Caco-2 (cell line): ENCODE results near the gene PARP4. TPM values are rescaled to one million over a fixed set of nuclear protein-coding genes. Genes with fewer than 3 reads are reported as not detected.
"Not testable (repeated sequence)": the region's sequence is repeated elsewhere in the genome, so short reads cannot be mapped to it uniquely, and the experiment has no call there.

ENCODE experiments used
- BruUV-seq: library from RNA; stranded (reverse); fragments of 400-500 nt; replicated peaks from 2 replicates; lab custom pipeline; 2021; lab: Mats Ljungman, UMichigan
- CTCF ChIA-PET: fragments of 300-600 bp; sonication (Branson Sonifier 250); formaldehyde crosslinking; loops from one replicate; lab custom pipeline; 2022; ENCODE audit warnings: antibody characterized with exemption; lab: Charles Lee
- POLR2A ChIA-PET: fragments of 300-600 bp; sonication (Branson Sonifier 250); formaldehyde crosslinking; loops from one replicate; lab custom pipeline; 2022; ENCODE audit warnings: antibody characterized with exemption; lab: Charles Lee
- DNase-seq, 2 experiments: peaks; one replicate each; pipeline versions ENCODE4 v3.0.0 to v3.0.0-alpha.2; 2020 to 2022
- H3K27me3 ChIP-seq: replicated peaks from 2 replicates; pipeline ENCODE4 v1.6.0; 2011; ENCODE audit warnings: low read length; ENCODE audit not compliant: control insufficient read depth, insufficient read depth
- H3K36me3 ChIP-seq: 2 replicates; pipeline ENCODE4 v1.5.1; 2011; ENCODE audit warnings: low read length; ENCODE audit not compliant: control insufficient read depth, insufficient read depth
- H3K4me1 ChIP-seq: fragments of 250-450 bp; sonication (Bioruptor Pico); 2 replicates; pipeline ENCODE4 v1.5.1; 2020; ENCODE audit warnings: mild to moderate bottlenecking
- H3K4me3 ChIP-seq: 2 replicates; pipeline ENCODE4 v1.5.1; 2011; ENCODE audit warnings: low read depth, mild to moderate bottlenecking, control low read depth, low read length
- H3K9me3 ChIP-seq: fragments of 250-450 bp; sonication (Bioruptor Pico); 2 replicates; pipeline ENCODE4 v1.5.1; 2020; ENCODE audit warnings: mild to moderate bottlenecking, moderate library complexity
- H3K27ac Mint-ChIP-seq: one replicate; pipeline ENCODE4 v1.8.0; 2022; ENCODE audit warnings: mixed read lengths; ENCODE audit not compliant: unreplicated experiment
- H3K27me3 Mint-ChIP-seq: one replicate; pipeline ENCODE4 v1.8.0; 2022; ENCODE audit warnings: mixed read lengths; ENCODE audit not compliant: insufficient read depth, unreplicated experiment
- H3K36me3 Mint-ChIP-seq: one replicate; pipeline ENCODE4 v1.8.0; 2022; ENCODE audit warnings: mild to moderate bottlenecking, mixed read lengths; ENCODE audit not compliant: insufficient read depth, unreplicated experiment
- H3K4me1 Mint-ChIP-seq: one replicate; pipeline ENCODE4 v1.8.0; 2022; ENCODE audit warnings: low read depth, mixed read lengths; ENCODE audit not compliant: unreplicated experiment
- H3K4me3 Mint-ChIP-seq: one replicate; pipeline ENCODE4 v1.8.0; 2022; ENCODE audit warnings: mild to moderate bottlenecking, moderate library complexity, mixed read lengths; ENCODE audit not compliant: unreplicated experiment
- H3K9me3 Mint-ChIP-seq: one replicate; pipeline ENCODE4 v1.8.0; 2022; ENCODE audit warnings: mixed read lengths; ENCODE audit not compliant: unreplicated experiment
- CTCF ChIP-seq, 2 experiments: fragments of 200-600 bp in 1 of 2; IDR thresholded peaks; 1 replicate in 1 of 2; 2 replicates in 1 of 2; pipeline versions ENCODE4 v1.5.1 to v1.8.0; 2011 to 2022; ENCODE audit warnings: antibody characterized with exemption in 1 of 2, control low read depth in 1 of 2, inconsistent platforms in 1 of 2, low read depth in 1 of 2, low read length in 1 of 2, mild to moderate bottlenecking in 1 of 2, moderate library complexity in 1 of 2; ENCODE audit not compliant: insufficient read depth in 1 of 2, severe bottlenecking in 1 of 2, unreplicated experiment in 1 of 2
- intact Hi-C: fragments of 100-400 bp; cut with micrococcal nuclease; formaldehyde crosslinking; loops from one replicate; pipeline ENCODE4 v1.10.0; 2022; ENCODE audit not compliant: unreplicated experiment
- total RNA-seq: library from RNA; stranded (reverse); gene quantifications from 2 replicates; pipeline ENCODE4 v1.2.3, GENCODE V29; 2022

The PARP4 gene
- total RNA-seq, 1 experiment from 2014 or later: 29.7 TPM

GRCh38 chr13:24557081-24557480, 44.5 kb upstream of the PARP4 start:
- Mint-ChIP-seq H3K4me1 (no peaks in the 10 kb centered on the region), H3K27ac (no peak overlapping the region), H3K27me3 (peaks cover 21% of the 10 kb centered on the region), H3K9me3 (no peaks in the 10 kb centered on the region), H3K36me3 (no peaks in the 10 kb centered on the region), H3K4me3 (no peak overlapping the region)
- ChIA-PET POLR2A (no interaction called here), CTCF (no interaction called here)
- no peaks in the 10 kb centered on the region for H3K4me1 ChIP-seq
- intact Hi-C loops: loop anchor here (10.0 kb wide), 1 partner anchor 232 kb away; no protein-coding TSS in a partner anchor
- TF ChIP-seq CTCF (IDR thresholded peaks at IDR 0.05; ENCODE audit: insufficient read depth in 1 of 2, low read depth in 1 of 2, low read length in 1 of 2, severe bottlenecking in 1 of 2, unreplicated experiment in 1 of 2): no peak
- H3K9me3 ChIP-seq: no peaks in the 10 kb centered on the region
- H3K4me3 ChIP-seq: no peak overlapping the region
- DNase-seq: no peak
- no peaks in the 10 kb centered on the region for H3K36me3 ChIP-seq
- no TSS peak for BruUV-seq
- H3K27me3 ChIP-seq: no peaks in the 10 kb centered on the region

- H3K4me3 Mint-ChIP-seq, POLR2A ChIA-PET, H3K27ac Mint-ChIP-seq, H3K4me3 ChIP-seq, CTCF ChIA-PET, H3K36me3 Mint-ChIP-seq, H3K9me3 ChIP-seq, H3K4me1 Mint-ChIP-seq, H3K36me3 ChIP-seq, H3K9me3 Mint-ChIP-seq, DNase-seq, H3K4me1 ChIP-seq, H3K27me3 ChIP-seq, BruUV-seq: not testable (repeated sequence)
- peaks cover 27% of the 10 kb centered on the region for H3K27me3 Mint-ChIP-seq
- intact Hi-C loops: loop anchor here (10.0 kb wide), 1 partner anchor 229 kb away; no protein-coding TSS in a partner anchor
These were observed 41.3 kb upstream of the PARP4 start for GRCh38 chr13:24553892-24554291.

- intact Hi-C loops, H3K4me1 ChIP-seq, H3K27me3 ChIP-seq, H3K27ac Mint-ChIP-seq, H3K36me3 Mint-ChIP-seq, H3K9me3 ChIP-seq, CTCF ChIA-PET, H3K9me3 Mint-ChIP-seq, H3K4me3 Mint-ChIP-seq, H3K4me1 Mint-ChIP-seq, H3K4me3 ChIP-seq, BruUV-seq, H3K36me3 ChIP-seq, POLR2A ChIA-PET, DNase-seq: not testable (repeated sequence)
- H3K27me3 Mint-ChIP-seq: peaks cover 30% of the 10 kb centered on the region
These were observed 29.1 kb upstream of the PARP4 start for GRCh38 chr13:24541476-24542352.

GRCh38 chr13:24541127-24541475, 28.5 kb upstream of the PARP4 start:
- no peak overlapping the region for H3K4me3 ChIP-seq

More at GRCh38 chr13:24541127-24541475, 28.5 kb upstream of the PARP4 start:
- H3K4me1 Mint-ChIP-seq: peaks cover 7% of the 10 kb centered on the region
- no peak overlapping the region for H3K27ac Mint-ChIP-seq
- Histone ChIP-seq H3K9me3 (no peaks in the 10 kb centered on the region), H3K36me3 (no peaks in the 10 kb centered on the region), H3K27me3 (no peaks in the 10 kb centered on the region), H3K4me1 (no peaks in the 10 kb centered on the region)
- intact Hi-C loops: no loop called here
- no peak overlapping the region for H3K4me3 Mint-ChIP-seq
- no peaks in the 10 kb centered on the region for H3K36me3 Mint-ChIP-seq
- no peak for DNase-seq
- POLR2A ChIA-PET: no interaction called here
- H3K27me3 Mint-ChIP-seq: peaks cover 27% of the 10 kb centered on the region
- BruUV-seq: no TSS peak
- TF ChIP-seq CTCF (IDR thresholded peaks at IDR 0.05; ENCODE audit: insufficient read depth in 1 of 2, low read depth in 1 of 2, low read length in 1 of 2, severe bottlenecking in 1 of 2, unreplicated experiment in 1 of 2): no peak
- CTCF ChIA-PET: no interaction called here
- H3K9me3 Mint-ChIP-seq: peaks cover 10% of the 10 kb centered on the region
